Keratinocyte (primary cell): ENCODE data around the gene KRT5.

Source experiments
- EZH2 ChIP-seq: IDR thresholded peaks from one replicate; pipeline ENCODE4 v1.6.1; 2012; ENCODE audit warnings: inconsistent platforms, mild to moderate bottlenecking, low read length, moderate library complexity
- TF ChIP-seq, protein P1 (sequence below), 3 experiments: IDR thresholded peaks in 1 of 3; conservative IDR thresholded peaks in 1 of 3; optimal IDR thresholded peaks in 1 of 3; 2 replicates in 2 of 3; 3 replicates in 1 of 3; pipeline versions ENCODE3 to v1.5.1; 2011; ENCODE audit warnings: low read length in 3 of 3, mild to moderate bottlenecking in 3 of 3, moderate library complexity in 2 of 3, control low read depth in 1 of 3, inconsistent platforms in 1 of 3; ENCODE audit not compliant: insufficient read depth in 2 of 3; ENCODE audit errors: extremely low read depth in 1 of 3

DNA sequence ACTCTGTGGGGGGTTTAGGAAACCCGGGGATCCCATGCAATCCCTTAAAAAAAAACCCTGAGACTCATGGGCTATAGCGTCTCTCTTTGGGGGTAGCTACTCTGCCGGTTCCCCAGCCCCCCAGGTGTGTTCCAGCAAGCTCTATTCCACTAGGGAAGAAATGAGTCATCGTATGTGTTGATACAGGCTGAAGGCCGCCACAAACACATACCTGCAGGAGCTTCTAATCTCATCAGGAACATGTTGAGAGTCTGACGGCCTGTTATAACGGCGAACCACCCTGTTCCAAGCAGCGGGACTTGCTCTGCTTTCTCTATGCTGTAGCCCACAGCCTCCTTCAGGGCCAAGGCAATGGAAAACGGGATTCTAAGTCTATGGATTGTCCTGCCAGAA lies 977 bp upstream of the KRT5 start:
- TF ChIP-seq, protein P1, sequence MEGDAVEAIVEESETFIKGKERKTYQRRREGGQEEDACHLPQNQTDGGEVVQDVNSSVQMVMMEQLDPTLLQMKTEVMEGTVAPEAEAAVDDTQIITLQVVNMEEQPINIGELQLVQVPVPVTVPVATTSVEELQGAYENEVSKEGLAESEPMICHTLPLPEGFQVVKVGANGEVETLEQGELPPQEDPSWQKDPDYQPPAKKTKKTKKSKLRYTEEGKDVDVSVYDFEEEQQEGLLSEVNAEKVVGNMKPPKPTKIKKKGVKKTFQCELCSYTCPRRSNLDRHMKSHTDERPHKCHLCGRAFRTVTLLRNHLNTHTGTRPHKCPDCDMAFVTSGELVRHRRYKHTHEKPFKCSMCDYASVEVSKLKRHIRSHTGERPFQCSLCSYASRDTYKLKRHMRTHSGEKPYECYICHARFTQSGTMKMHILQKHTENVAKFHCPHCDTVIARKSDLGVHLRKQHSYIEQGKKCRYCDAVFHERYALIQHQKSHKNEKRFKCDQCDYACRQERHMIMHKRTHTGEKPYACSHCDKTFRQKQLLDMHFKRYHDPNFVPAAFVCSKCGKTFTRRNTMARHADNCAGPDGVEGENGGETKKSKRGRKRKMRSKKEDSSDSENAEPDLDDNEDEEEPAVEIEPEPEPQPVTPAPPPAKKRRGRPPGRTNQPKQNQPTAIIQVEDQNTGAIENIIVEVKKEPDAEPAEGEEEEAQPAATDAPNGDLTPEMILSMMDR (optimal IDR thresholded peaks at IDR 0.05 in 1 of 3, IDR thresholded peaks at IDR 0.05 in 1 of 3, conservative IDR thresholded peaks at IDR 0.05 in 1 of 3; ENCODE audit: extremely low read depth in 1 of 3, insufficient read depth in 2 of 3, low read length in 3 of 3) = no peak
- no peak for TF ChIP-seq EZH2
